RCC 7860 (cell line): ENCODE measurements around the gene OVOL1.
A peak's percentile ranks its signal among the peaks of the same experiment; 100 is the strongest.
"Not testable (repeated sequence)": the region's sequence is repeated elsewhere in the genome, so short reads cannot be mapped to it uniquely, and the experiment has no call there.

Experiments
- DNase-seq: peaks from one replicate; pipeline ENCODE4 v3.0.0-alpha.2; 2015; ENCODE audit warnings: low spot score
- FAIRE-seq: peaks from 2 replicates; lab custom pipeline; 2012; peaks lifted over from hg19 to GRCh38; lab: Jason Lieb, UNC

OVOL1 gene

DNA sequence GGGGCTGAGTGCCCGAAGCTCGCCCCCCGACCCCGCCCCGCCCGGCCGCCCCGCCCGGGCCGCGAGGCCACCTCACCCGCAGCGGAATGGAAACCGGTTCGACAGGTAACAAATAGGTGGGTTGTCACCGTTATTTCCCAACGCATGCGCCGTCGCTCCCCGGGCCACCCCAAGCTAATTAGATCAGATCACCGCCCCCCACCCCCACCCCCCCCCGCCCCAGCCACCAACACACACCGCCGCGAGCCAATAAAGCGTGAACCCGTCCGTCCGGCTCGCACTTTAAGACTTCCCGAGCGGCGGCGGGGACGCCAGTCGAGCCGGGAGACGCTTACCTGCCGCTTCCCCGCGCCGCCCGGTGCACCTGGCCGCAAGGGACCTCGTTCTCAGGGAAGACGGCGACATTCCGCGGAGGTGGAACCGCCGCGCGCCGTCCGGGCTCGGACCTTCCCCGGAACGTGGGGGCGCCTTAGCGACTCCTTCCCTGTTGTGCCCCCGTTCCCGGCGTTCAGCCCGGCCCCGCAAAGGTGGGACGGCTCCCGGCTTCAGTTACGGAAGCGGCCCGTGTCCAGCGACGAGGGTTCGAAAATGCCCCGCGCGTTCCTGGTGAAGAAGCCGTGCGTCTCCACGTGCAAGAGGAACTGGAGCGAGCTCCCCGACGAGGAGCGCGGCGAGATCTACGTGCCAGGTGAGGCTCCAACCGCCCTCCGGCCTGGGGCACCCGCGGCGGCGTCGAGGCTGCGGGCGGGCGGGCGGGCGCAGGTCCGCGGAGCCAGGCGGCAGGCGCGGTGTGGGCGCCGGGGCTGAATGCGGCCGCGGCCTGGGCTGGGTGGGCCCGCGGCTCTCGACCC lies at the start of gene OVOL1:
Gene OVOL1 (plus strand): TSS at position 278 of the 851 bp plus-strand sequence. CDS start 311 bp downstream, at position 589.
- DNase-seq = no peak
- no peak for FAIRE-seq

DNA sequence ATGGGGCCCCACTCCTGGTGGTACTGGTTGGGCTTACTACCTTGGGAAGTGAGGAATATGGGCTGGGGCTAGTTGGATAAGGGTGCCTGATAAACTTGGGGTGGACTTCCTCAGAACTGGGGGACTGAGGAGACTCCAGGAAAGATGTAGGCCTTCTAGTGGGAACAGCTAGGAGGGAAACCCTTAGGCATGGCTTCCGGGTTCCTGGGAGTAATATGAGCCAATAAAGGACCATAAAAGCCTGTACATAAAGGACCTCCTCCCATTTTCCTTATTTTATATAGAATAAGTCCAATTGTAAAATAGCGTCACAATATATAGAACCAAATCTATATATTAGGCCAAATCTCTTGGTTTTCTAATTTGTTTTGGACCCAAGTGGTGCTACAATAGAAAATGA lies 47.8 kb upstream of the OVOL1 start:
- DNase-seq = no peak
- no peak for FAIRE-seq

DNA sequence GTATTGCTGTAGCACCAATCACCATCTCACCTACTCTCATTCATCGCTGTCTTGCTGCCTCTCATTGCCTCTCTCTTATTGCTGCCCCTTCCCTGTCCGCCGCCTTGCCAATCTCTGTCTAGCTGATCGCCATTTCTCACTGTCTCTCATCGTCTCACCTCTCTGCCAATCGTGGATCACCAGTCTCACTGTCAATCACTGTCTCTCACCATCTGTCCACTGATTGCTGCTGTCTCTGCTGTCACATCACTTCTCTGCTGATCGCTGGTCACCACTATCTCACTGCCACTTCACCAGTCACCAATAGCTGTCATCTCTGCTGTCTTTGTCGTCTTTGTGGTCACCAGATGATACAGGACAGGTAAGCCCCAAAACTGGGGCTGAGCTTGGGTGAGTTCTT lies 45.7 kb upstream of the OVOL1 start:
- FAIRE-seq = no peak

GRCh38 chr11:65742353-65742752 lies 44.5 kb upstream of the OVOL1 start:
- DNase-seq (no peak), FAIRE-seq (no peak)

More for the DNA sequence above, 45.7 kb upstream of the OVOL1 start:
- DNase-seq = no peak

GRCh38 chr11:65743681-65744025 lies 43.2 kb upstream of the OVOL1 start:
- FAIRE-seq = no peak
- DNase-seq = no peak

- FAIRE-seq = no peak
- DNase-seq = peak; percentile 4
Measured at GRCh38 chr11:65744026-65744698, 42.7 kb upstream of the OVOL1 start.

DNA sequence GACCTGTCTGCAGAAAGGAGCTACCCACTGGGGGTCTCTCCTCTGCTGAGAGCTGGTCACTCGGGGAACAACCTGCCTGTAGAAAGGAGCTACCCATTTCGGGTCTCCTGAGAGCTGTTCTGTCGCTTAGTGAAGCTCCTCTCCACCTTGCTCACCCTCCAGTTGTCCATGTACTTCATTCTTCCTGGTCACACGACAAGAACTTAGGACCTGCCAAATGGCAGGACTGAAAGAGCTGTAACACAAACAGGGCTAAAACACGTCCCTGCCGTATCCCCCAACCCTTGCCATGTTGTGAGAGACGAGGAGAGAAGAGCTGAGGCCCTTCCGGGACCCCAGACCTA lies 42.2 kb upstream of the OVOL1 start:
- FAIRE-seq (no peak), DNase-seq (no peak)

- DNase-seq (no peak), FAIRE-seq (no peak)
Measured at GRCh38 chr11:65745049-65745448, 41.8 kb upstream of the OVOL1 start.

GRCh38 chr11:65762169-65762568 lies 24.7 kb upstream of the OVOL1 start:
- DNase-seq, FAIRE-seq: not testable (repeated sequence)

- DNase-seq, FAIRE-seq: not testable (repeated sequence)
Measured at GRCh38 chr11:65762816-65763215, 24.0 kb upstream of the OVOL1 start.

DNA sequence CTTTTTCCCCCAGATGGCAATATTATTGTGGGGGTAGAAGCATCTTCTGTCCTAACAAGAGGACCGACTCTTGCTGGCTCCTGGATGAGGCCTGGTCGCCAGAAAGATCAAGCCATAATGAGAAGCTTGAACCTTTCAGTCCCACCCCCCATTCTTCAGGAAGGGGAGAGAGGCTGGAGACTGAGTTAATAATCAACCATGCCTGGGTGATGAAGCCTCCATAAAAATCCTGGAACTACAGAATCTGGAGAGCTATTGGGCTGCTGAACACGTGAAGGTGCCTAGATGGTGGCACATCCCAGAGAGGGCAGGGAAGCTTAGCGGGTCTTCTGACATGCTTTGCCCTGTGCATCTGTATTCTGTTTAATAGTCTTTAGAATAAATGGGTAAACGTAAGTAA lies 22.4 kb upstream of the OVOL1 start:
- FAIRE-seq (no peak), DNase-seq (no peak)

DNA sequence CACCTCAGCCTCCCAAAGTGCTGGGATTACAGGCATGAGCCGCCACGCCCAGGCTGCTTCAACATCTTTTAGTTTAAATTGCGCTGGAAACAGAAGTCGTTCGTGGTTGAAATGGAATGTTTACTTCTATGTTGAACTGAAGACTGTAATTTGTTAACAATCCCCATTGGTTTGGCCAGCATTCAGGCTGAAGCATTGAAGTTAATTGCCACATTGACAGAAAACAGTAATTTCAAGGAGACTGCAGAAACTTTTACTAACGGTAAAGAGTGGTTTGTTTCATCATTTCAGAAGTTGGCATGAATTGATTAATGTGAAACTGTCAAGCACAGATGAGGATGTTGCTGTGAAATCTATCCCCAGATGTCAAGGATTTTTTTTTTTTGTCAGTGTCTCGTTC lies 20.3 kb upstream of the OVOL1 start:
- DNase-seq (no peak), FAIRE-seq (no peak)

DNA sequence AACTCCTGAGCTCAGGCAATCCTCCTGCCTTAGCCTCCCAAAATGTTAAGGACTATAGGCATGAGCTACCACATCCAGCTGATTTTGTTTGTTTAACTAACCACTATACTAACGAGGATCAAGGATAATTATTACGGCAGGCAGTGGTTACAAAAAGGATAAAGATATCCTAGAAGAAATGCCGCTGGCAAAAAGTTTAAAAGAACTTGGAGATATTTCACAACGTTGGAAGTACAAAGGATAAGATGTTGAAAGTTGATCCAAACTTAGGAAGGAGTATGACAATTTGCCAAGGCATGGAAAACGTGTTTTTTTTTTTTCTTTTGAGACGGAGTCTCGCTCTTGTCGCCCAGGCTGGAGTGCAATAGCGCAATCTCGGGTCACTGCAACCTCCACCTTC lies 19.5 kb upstream of the OVOL1 start:
- DNase-seq (no peak), FAIRE-seq (no peak)

DNA sequence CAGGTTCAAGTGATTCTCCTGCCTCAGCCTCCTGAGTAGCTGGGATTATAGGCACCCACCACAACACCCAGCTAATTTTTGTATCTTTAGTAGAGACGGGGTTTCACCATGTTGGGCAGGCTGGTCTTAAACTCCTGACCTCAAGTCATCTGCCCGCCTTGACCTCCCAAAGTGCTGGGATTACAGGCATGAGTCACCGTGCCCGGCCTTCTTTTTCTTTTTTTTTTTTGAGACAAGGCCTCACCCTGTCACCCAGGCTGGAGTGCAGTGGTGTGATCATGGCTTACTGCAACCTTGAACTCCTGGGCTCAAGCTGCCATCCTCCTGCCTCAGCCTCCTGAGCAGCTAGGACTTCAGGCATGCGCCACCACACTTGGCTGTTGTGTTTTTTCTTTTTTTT lies 19.1 kb upstream of the OVOL1 start:
- DNase-seq, FAIRE-seq: not testable (repeated sequence)

GRCh38 chr11:65770951-65771567 lies 15.8 kb upstream of the OVOL1 start:
- no peak for FAIRE-seq
- DNase-seq = no peak

DNA sequence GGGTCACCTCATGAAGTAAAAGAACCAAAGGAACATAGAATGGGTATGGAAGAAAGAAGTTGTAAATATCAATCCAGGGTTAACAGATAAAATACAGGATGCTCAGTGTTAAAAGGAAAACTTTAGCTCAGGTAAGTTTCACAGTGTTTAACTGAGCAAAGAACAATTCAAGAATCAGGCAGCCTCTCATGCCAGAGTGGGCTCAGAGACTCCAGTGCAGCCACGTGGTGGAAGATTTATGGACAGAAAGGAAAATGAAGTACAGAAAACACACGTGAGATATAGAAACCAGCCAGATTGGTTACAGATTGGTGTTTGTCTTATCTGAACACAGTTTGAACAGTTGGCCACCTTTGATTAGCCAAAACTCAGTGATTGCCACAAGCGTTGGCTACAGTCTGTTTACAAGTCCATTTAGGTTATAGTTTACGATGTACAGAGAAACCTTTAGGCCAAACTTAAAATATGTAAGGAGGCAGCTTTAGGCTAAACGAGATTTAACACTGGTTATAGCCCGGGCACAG lies 15.2 kb upstream of the OVOL1 start:
- DNase-seq = no peak
- no peak for FAIRE-seq

- no peak for FAIRE-seq
- DNase-seq = no peak
Measured at GRCh38 chr11:65773784-65774411, 13.0 kb upstream of the OVOL1 start.

- FAIRE-seq = no peak
Measured at GRCh38 chr11:65774525-65775306, 12.1 kb upstream of the OVOL1 start.

DNA sequence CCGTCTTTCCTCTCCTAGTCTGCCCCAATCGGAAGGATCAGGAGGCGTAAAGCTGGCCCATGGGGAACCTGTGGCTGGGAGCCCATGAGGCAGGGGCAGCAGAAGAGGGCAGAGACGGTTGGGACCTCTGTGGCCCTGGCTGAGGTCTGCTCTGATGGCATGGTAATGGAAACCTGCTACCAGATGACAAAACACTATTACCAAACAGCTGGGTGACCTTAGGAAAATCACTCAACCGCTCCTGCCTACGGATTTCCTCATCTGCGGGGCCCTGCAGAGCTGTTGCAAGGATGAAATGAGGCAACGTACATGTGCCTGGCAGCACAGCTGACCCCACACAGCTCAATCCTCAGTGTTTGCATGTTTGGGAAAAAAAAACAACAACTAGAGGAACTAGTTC lies 10.7 kb upstream of the OVOL1 start:
- no peak for FAIRE-seq
- DNase-seq = no peak

More at GRCh38 chr11:65774525-65775306, 12.1 kb upstream of the OVOL1 start:
- DNase-seq = no peak

- DNase-seq (no peak), FAIRE-seq (no peak)
Measured at GRCh38 chr11:65776710-65777141, 10.1 kb upstream of the OVOL1 start.
